Measurements from ENCODE around the gene TENT4A.

DNA sequence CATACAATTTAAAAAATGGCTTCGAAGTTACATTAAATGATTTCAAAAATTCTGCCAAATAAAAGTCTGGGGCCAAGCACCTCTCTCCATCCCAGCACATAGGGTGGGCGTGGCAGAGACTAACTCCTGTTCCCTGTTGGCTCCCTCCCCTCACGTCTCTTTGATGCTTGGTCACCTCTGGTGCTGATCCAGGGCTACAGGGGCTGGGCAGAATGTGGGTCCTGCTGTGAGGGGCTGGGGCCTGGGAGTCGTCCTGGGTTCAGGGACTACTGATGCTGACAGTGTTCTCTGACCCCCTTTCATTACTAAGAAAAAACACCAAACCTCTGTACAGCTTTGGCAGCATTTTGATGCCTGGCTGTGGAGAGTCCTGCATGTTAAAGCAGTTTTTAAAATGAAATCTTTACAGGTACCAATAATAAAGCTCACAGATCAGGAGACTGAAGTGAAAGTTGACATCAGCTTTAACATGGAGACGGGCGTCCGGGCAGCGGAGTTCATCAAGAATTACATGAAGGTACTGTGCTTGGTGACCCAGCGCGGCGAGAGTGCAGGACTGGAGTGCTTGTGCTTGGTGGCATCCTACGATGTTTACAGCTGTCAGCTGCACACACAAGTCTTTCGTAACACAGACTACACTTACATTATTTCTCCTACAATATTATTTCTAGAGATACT, 29.0 kb downstream of the TENT4A start:
- TF ChIP-seq CTCF (IDR thresholded peaks at IDR 0.05) (no peak), POLR2A (IDR thresholded peaks at IDR 0.05) (no peak)

All from esophagus squamous epithelium (tissue), 4 donors.